GM12878 (cell line): ENCODE measurements around the gene PALS2.

Experiments used
- ESRRA ChIP-seq: IDR thresholded peaks from 2 replicates; pipeline ENCODE4 v1.6.1; 2012; ENCODE audit warnings: mild to moderate bottlenecking, low read length, improper control_type of control experiment
- RFX5 ChIP-seq: IDR thresholded peaks from 2 replicates; pipeline ENCODE4 v1.6.1; 2011; ENCODE audit warnings: low read depth, low read length, improper control_type of control experiment
- ZBTB33 ChIP-seq: fragments of 450-650 bp; IDR thresholded peaks from 2 replicates; pipeline ENCODE4 v1.6.1; 2017; ENCODE audit warnings: mild to moderate bottlenecking

GRCh38 chr7:24536682-24537081 is 36.6 kb upstream of the PALS2 start:
- no peak for TF ChIP-seq RFX5
- TF ChIP-seq ESRRA: no peak
- TF ChIP-seq ZBTB33: no peak
